ENCODE data around the gene EXOC6B. TPM values are rescaled to one million over a fixed set of nuclear protein-coding genes. Genes with fewer than 3 reads are reported as not detected.

EXOC6B gene
- total RNA-seq, 1 experiment from 2014 or later = 34.3 TPM

GRCh38 chr2:72781480-72781879 lies 44.4 kb downstream of the EXOC6B start:
- Histone ChIP-seq H2AFZ (no peak overlapping the region), H3K36me3 (ENCODE audit: low read depth) (no peaks in the 10 kb centered on the region), H3F3A (ENCODE audit: insufficient read depth, low read depth) (no peaks in the 10 kb centered on the region), H3K9me3 (ENCODE audit: insufficient read depth, low read depth) (no peaks in the 10 kb centered on the region; the same call in 1 of the 2 replicates), H3K4me1 (replicated peaks; ENCODE audit: insufficient read depth) (no peaks in the 10 kb centered on the region), H3K4me3 (no peak overlapping the region), H4K20me1 (ENCODE audit: insufficient read depth) (no peaks in the 10 kb centered on the region), H3K27me3 (ENCODE audit: insufficient read depth, low read depth) (no peaks in the 10 kb centered on the region), H3K9me2 (ENCODE audit: insufficient read depth) (no peaks in the 10 kb centered on the region), H3K4me2 (no peak overlapping the region), H3K79me2 (ENCODE audit: low read depth) (no peaks in the 10 kb centered on the region; the same call in 1 of the 2 replicates), H3K27ac (no peak overlapping the region)
- CTCF ChIA-PET = no interaction called here
- TF ChIP-seq CTCF (conservative IDR thresholded peaks at IDR 0.05) (no peak), EZH2 (IDR thresholded peaks at IDR 0.05; ENCODE audit: low read depth) (no peak)
- no peak for DNase-seq
- intact Hi-C loops (cut with micrococcal nuclease; ENCODE audit: unreplicated experiment) = no loop called here
- BruUV-seq (replicated peaks) = no TSS peak
- POLR2A ChIA-PET (ENCODE audit: unreplicated experiment) = no interaction called here

DNA sequence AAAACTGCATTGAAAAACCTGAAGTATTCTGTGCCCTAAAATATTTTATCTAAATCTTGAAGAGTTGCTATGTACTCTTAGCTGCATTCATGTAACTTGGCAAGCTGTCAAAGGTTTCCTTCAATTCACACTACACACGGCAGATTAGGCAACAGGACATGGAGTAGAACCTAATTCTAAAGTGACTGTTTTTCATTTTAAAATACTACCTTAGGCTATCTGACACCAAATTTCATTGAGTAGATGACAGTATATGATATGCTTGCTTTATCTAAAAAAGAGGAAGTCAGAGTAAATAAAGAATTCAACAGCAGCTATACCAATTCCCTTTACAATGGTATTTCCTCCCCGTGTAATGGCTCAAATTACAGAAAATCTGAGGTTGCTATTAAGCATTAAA lies 45.4 kb downstream of the EXOC6B start:
- no peaks in the 10 kb centered on the region; the same call in 1 of the 2 replicates for H3K9me3 ChIP-seq (ENCODE audit: insufficient read depth, low read depth)
- TF ChIP-seq EZH2 (IDR thresholded peaks at IDR 0.05; ENCODE audit: low read depth) (no peak), CTCF (conservative IDR thresholded peaks at IDR 0.05) (no peak)
- peak; percentile 8 to 50 for DNase-seq

GRCh38 chr2:72779495-72779894 lies 46.3 kb downstream of the EXOC6B start:
- H3K4me1 ChIP-seq (replicated peaks; ENCODE audit: insufficient read depth) = no peaks in the 10 kb centered on the region
- no peak overlapping the region for H3K4me3 ChIP-seq
- H3F3A ChIP-seq (ENCODE audit: insufficient read depth, low read depth) = no peaks in the 10 kb centered on the region
- H3K79me2 ChIP-seq (ENCODE audit: low read depth) = no peaks in the 10 kb centered on the region
- DNase-seq = no peak
- no peaks in the 10 kb centered on the region for H3K27me3 ChIP-seq (ENCODE audit: insufficient read depth, low read depth)
- H3K27ac ChIP-seq = no peak overlapping the region
- BruUV-seq (replicated peaks) = no TSS peak
- no peak overlapping the region for H3K4me2 ChIP-seq
- no peaks in the 10 kb centered on the region for H3K9me2 ChIP-seq (ENCODE audit: insufficient read depth)
- H2AFZ ChIP-seq = no peak overlapping the region
- no peaks in the 10 kb centered on the region for H4K20me1 ChIP-seq (ENCODE audit: insufficient read depth)
- no peaks in the 10 kb centered on the region for H3K36me3 ChIP-seq (ENCODE audit: low read depth)
- H3K9me3 ChIP-seq (ENCODE audit: insufficient read depth, low read depth) = no peaks in the 10 kb centered on the region; the same call in 1 of the 2 replicates
- POLR2A ChIA-PET (ENCODE audit: unreplicated experiment) = interaction anchor here (0.6 kb wide), 1 partner anchor 57 kb away, joined by 3 read pairs; no protein-coding TSS in a partner anchor
- intact Hi-C loops (cut with micrococcal nuclease; ENCODE audit: unreplicated experiment) = no loop called here
- no peak for TF ChIP-seq EZH2 (IDR thresholded peaks at IDR 0.05; ENCODE audit: low read depth)
- no peak for TF ChIP-seq CTCF (conservative IDR thresholded peaks at IDR 0.05)
- CTCF ChIA-PET = no interaction called here

More for the DNA sequence above, 45.4 kb downstream of the EXOC6B start:
- Histone ChIP-seq H3K36me3 (ENCODE audit: low read depth) (no peaks in the 10 kb centered on the region), H4K20me1 (ENCODE audit: insufficient read depth) (no peaks in the 10 kb centered on the region), H3K79me2 (ENCODE audit: low read depth) (no peaks in the 10 kb centered on the region), H3K4me3 (no peak overlapping the region), H3K27me3 (ENCODE audit: insufficient read depth, low read depth) (no peaks in the 10 kb centered on the region), H3K4me2 (no peak overlapping the region), H3F3A (ENCODE audit: insufficient read depth, low read depth) (no peaks in the 10 kb centered on the region), H3K27ac (no peak overlapping the region), H3K9me2 (ENCODE audit: insufficient read depth) (no peaks in the 10 kb centered on the region), H2AFZ (no peak overlapping the region), H3K4me1 (replicated peaks; ENCODE audit: insufficient read depth) (no peaks in the 10 kb centered on the region)
- no TSS peak for BruUV-seq (replicated peaks)
- ChIA-PET CTCF (no interaction called here), POLR2A (ENCODE audit: unreplicated experiment) (interaction anchor here (0.6 kb wide), 1 partner anchor 44 kb away, joined by 6 read pairs; no protein-coding TSS in a partner anchor)
- intact Hi-C loops (cut with micrococcal nuclease; ENCODE audit: unreplicated experiment) = no loop called here
